ENCODE data around the gene ARHGEF2. TPM values are rescaled to one million over a fixed set of nuclear protein-coding genes. Genes with fewer than 3 reads are reported as not detected.

ARHGEF2 gene
- total RNA-seq, 1 donor from 2014 or later = 57.1 TPM

DNA sequence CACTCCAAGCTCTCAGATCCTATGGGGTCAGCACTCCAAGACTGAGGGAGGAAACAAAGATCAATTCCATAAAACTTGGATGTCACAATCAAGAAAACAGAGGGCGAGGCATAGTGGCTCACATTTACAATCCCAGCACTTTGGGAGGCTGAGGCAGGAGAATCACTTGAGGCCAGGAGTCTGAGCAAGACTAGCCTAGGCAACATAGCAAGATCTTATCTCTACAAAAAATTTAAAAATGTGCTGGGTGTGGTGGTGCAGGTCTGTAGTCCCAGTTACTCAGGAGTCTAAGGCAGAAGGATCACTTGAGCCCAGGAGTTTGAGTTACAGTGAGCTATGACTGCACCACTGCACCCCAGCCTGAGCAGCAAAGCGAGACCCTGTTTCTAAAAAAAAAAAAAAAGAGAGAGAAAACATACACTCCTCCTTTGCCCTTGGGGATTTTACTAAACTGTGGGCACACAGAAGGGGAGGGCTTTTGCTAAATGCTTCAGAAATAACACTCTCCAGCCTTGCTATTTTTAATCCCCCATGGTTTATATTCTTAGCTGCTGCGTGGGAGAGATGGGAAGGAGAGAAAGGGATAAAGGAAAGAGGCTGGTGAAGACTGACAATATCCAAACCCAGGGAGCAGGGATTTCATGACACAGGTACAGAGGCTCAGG is 18.1 kb downstream of the ARHGEF2 start:
- DNase-seq (ENCODE audit: low read depth) (no peak), FAIRE-seq (no peak)
- no peaks in the 10 kb centered on the region for H3K27me3 ChIP-seq (ENCODE audit: control insufficient read depth, insufficient read depth, low read length)
- no peak overlapping the region for H3K4me3 ChIP-seq (ENCODE audit: low read depth, low read length)
- no peak for TF ChIP-seq CTCF (IDR thresholded peaks at IDR 0.05; ENCODE audit: insufficient read depth, low read length, severe bottlenecking)
- H3K36me3 ChIP-seq (ENCODE audit: control insufficient read depth, insufficient read depth, low read length) = peaks cover 39% of the 10 kb centered on the region

- FAIRE-seq (no peak), DNase-seq (ENCODE audit: low read depth) (no peak)
- H3K27me3 ChIP-seq (ENCODE audit: control insufficient read depth, insufficient read depth, low read length) = no peaks in the 10 kb centered on the region
- peaks cover 41% of the 10 kb centered on the region for H3K36me3 ChIP-seq (ENCODE audit: control insufficient read depth, insufficient read depth, low read length)
- no peak for TF ChIP-seq CTCF (IDR thresholded peaks at IDR 0.05; ENCODE audit: insufficient read depth, low read length, severe bottlenecking)
- H3K4me3 ChIP-seq (ENCODE audit: low read depth, low read length) = no peak overlapping the region
Observed at GRCh38 chr1:155957411-155957915, 20.9 kb downstream of the ARHGEF2 start.

DNA sequence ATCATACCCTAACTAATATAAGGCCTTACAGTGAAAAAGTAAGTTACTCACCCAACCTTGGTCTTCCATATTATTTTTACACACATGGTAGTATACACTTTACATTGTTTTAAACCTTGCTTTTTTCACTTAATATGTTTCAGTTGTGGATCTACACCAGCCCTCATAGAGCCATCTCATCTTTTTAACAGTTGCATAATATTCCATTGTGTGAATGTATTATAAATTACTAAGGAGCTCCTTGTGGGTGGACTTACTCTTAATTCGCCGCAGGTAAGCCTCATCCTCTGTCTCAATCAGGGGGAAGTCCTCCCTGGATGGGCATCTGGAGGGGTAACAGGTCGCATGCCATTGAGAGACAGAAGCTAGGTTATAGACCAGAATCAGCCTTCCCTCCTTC is 23.7 kb downstream of the ARHGEF2 start:
- TF ChIP-seq CTCF (IDR thresholded peaks at IDR 0.05; ENCODE audit: insufficient read depth, low read length, severe bottlenecking) = no peak
- FAIRE-seq (no peak), DNase-seq (ENCODE audit: low read depth) (no peak)
- Histone ChIP-seq H3K4me3 (ENCODE audit: low read depth, low read length) (no peak overlapping the region), H3K27me3 (ENCODE audit: control insufficient read depth, insufficient read depth, low read length) (no peaks in the 10 kb centered on the region), H3K36me3 (ENCODE audit: control insufficient read depth, insufficient read depth, low read length) (peaks cover 55% of the 10 kb centered on the region)

- no peak for FAIRE-seq
- no peak for DNase-seq (ENCODE audit: low read depth)
- no peak for TF ChIP-seq CTCF (IDR thresholded peaks at IDR 0.05; ENCODE audit: insufficient read depth, low read length, severe bottlenecking)
Observed at GRCh38 chr1:155952505-155952890, 25.8 kb downstream of the ARHGEF2 start.

DNA sequence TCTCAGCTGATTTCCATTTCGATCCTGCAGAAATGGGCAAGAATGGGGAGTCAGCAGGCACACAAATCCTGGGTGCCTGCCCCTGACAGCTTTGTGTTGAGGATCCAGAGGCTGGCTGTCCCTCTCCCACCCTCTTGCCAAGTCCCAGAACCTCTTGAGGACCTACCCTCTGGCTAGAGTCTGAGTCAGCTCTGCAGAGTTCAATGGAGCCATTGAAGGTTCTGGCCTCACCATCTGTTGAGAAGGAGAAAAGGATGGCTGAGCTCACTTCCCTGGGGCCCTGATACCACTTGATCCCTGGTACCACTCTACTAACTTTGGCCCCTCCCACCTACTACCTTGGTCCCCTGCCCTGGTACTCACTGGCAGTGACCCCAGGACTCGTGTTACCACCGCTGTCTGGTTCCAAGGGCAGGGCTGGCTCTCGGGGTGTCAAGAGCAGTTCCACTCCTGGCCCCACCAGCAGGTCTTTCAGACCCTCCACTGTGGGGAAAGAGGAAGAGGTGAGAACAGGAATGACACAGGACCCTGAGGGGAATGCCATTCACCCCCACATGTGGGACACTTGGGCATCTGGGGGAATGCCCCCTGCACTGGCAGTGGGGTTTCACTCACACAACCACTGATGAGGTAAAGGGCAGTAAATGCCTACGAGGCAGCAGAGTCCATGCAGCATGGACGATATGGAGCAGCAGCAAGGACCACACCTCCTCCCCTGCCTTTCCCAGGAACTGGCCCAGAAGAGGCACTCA is 26.4 kb downstream of the ARHGEF2 start:
- H3K4me3 ChIP-seq (ENCODE audit: low read depth, low read length) = no peak overlapping the region
- DNase-seq (ENCODE audit: low read depth) (no peak), FAIRE-seq (no peak)
- H3K36me3 ChIP-seq (ENCODE audit: control insufficient read depth, insufficient read depth, low read length) = peaks cover 50% of the 10 kb centered on the region
- H3K27me3 ChIP-seq (ENCODE audit: control insufficient read depth, insufficient read depth, low read length) = no peaks in the 10 kb centered on the region
- TF ChIP-seq CTCF (IDR thresholded peaks at IDR 0.05; ENCODE audit: insufficient read depth, low read length, severe bottlenecking) = no peak

More at GRCh38 chr1:155952505-155952890, 25.8 kb downstream of the ARHGEF2 start:
- peaks cover 50% of the 10 kb centered on the region for H3K36me3 ChIP-seq (ENCODE audit: control insufficient read depth, insufficient read depth, low read length)
- H3K4me3 ChIP-seq (ENCODE audit: low read depth, low read length) = no peak overlapping the region
- H3K27me3 ChIP-seq (ENCODE audit: control insufficient read depth, insufficient read depth, low read length) = no peaks in the 10 kb centered on the region

All from bronchial epithelial cell (primary cell).